H9 (cell line): ENCODE data around the gene SH2B2. TPM values are rescaled to one million over a fixed set of nuclear protein-coding genes. Genes with fewer than 3 reads are reported as not detected.
"Not testable (repeated sequence)": the region's sequence is repeated elsewhere in the genome, so short reads cannot be mapped to it uniquely, and the experiment has no call there.

ENCODE experiments used
- DNase-seq: peaks from one replicate; pipeline ENCODE4 v3.0.0-alpha.2; 2017
- H2AFZ ChIP-seq: one replicate; pipeline ENCODE4 v1.6.1; 2013; ENCODE audit warnings: mild to moderate bottlenecking, low read length, control low read depth, moderate library complexity
- H2AK5ac ChIP-seq: 2 replicates; pipeline ENCODE4 v1.6.1; 2013; ENCODE audit warnings: low read length, control low read depth, mixed read lengths; ENCODE audit not compliant: insufficient read length
- H2BK120ac ChIP-seq: one replicate; pipeline ENCODE4 v1.6.1; 2013; ENCODE audit warnings: low read depth, mild to moderate bottlenecking, low read length, control low read depth, inconsistent platforms; ENCODE audit not compliant: poor library complexity, severe bottlenecking
- H2BK12ac ChIP-seq: 2 replicates; pipeline ENCODE4 v1.6.1; 2013; ENCODE audit warnings: low read length, control low read depth, mixed read lengths, low read depth; ENCODE audit not compliant: insufficient read length
- H2BK15ac ChIP-seq: 2 replicates; pipeline ENCODE4 v1.6.1; 2013; ENCODE audit warnings: low read depth, low read length, control low read depth
- H2BK20ac ChIP-seq: one replicate; pipeline ENCODE4 v1.6.1; 2013; ENCODE audit warnings: low read depth, mild to moderate bottlenecking, low read length, control low read depth, inconsistent platforms; ENCODE audit not compliant: poor library complexity, severe bottlenecking
- H2BK5ac ChIP-seq: 2 replicates; pipeline ENCODE4 v1.6.1; 2013; ENCODE audit warnings: low read length, control low read depth, mixed read lengths; ENCODE audit not compliant: insufficient read length
- H3K14ac ChIP-seq: 2 replicates; pipeline ENCODE4 v1.6.1; 2013; ENCODE audit warnings: low read length, control low read depth; ENCODE audit not compliant: insufficient read depth
- H3K18ac ChIP-seq: 2 replicates; pipeline ENCODE4 v1.6.1; 2013; ENCODE audit warnings: low read depth, mild to moderate bottlenecking, mixed read lengths, low read length, control low read depth; ENCODE audit not compliant: insufficient read length
- H3K23ac ChIP-seq: 2 replicates; pipeline ENCODE4 v1.6.1; 2013; ENCODE audit warnings: low read length, control low read depth, mixed read lengths, low read depth; ENCODE audit not compliant: insufficient read length
- H3K23me2 ChIP-seq: 2 replicates; pipeline ENCODE4 v1.6.1; 2013; ENCODE audit warnings: low read depth, mild to moderate bottlenecking, mixed read lengths, low read length, control low read depth; ENCODE audit not compliant: insufficient read length, poor library complexity, severe bottlenecking
- H3K27ac ChIP-seq: 2 replicates; pipeline ENCODE4 v1.5.1; 2013; ENCODE audit warnings: low read length, control low read depth, mixed read lengths, low read depth; ENCODE audit not compliant: insufficient read length
- H3K27me3 ChIP-seq: 2 replicates; pipeline ENCODE4 v1.6.1; 2013; ENCODE audit warnings: low read length, control low read depth, inconsistent platforms; ENCODE audit not compliant: insufficient read depth
- H3K4ac ChIP-seq: 2 replicates; pipeline ENCODE4 v1.6.1; 2013; ENCODE audit warnings: low read depth, mild to moderate bottlenecking, control low read depth, inconsistent platforms, low read length, moderate library complexity
- H3K4me1 ChIP-seq: 2 replicates; pipeline ENCODE4 v1.6.1; 2013; ENCODE audit warnings: low read length, control low read depth, inconsistent platforms; ENCODE audit not compliant: insufficient read depth
- H3K4me2 ChIP-seq: 2 replicates; pipeline ENCODE4 v1.6.1; 2013; ENCODE audit warnings: low read length, control low read depth, mixed read lengths; ENCODE audit not compliant: insufficient read length, insufficient read depth
- H3K56ac ChIP-seq: 2 replicates; pipeline ENCODE4 v1.6.1; 2013; ENCODE audit warnings: low read depth, mild to moderate bottlenecking, mixed read lengths, low read length, control low read depth; ENCODE audit not compliant: insufficient read length
- H3K79me1 ChIP-seq: 2 replicates; pipeline ENCODE4 v1.6.1; 2013; ENCODE audit warnings: low read depth, mild to moderate bottlenecking, moderate library complexity, low read length, control low read depth, inconsistent platforms; ENCODE audit not compliant: insufficient read depth, poor library complexity, severe bottlenecking
- H3K79me2 ChIP-seq: 2 replicates; pipeline ENCODE4 v1.6.1; 2013; ENCODE audit warnings: low read length, control low read depth, inconsistent platforms; ENCODE audit not compliant: insufficient read depth
- H3K9ac ChIP-seq: 2 replicates; pipeline ENCODE4 v1.6.1; 2013; ENCODE audit warnings: low read length, control low read depth, mixed read lengths; ENCODE audit not compliant: insufficient read length; ENCODE audit errors: extremely low read depth
- H3K9me3 ChIP-seq: one replicate; pipeline ENCODE4 v1.6.1; 2013; ENCODE audit warnings: low read depth, low read length, inconsistent platforms; ENCODE audit not compliant: control insufficient read depth
- H3T11ph ChIP-seq: one replicate; pipeline ENCODE4 v1.6.1; 2013; ENCODE audit warnings: mild to moderate bottlenecking, low read length, control low read depth, inconsistent platforms
- H4K20me1 ChIP-seq: one replicate; pipeline ENCODE4 v1.6.1; 2013; ENCODE audit not compliant: control insufficient read depth, insufficient read length, insufficient read depth
- H4K5ac ChIP-seq: 2 replicates; pipeline ENCODE4 v1.6.1; 2013; ENCODE audit warnings: low read depth, mild to moderate bottlenecking, mixed read lengths, low read length, control low read depth; ENCODE audit not compliant: insufficient read length
- H4K8ac ChIP-seq: replicated peaks from 2 replicates; pipeline ENCODE4 v1.6.1; 2013; ENCODE audit warnings: low read length, control low read depth, mixed read lengths, low read depth; ENCODE audit not compliant: insufficient read length
- H4K91ac ChIP-seq: 2 replicates; pipeline ENCODE4 v1.6.1; 2013; ENCODE audit warnings: low read depth, mild to moderate bottlenecking, moderate library complexity, mixed read lengths, low read length, control low read depth; ENCODE audit not compliant: insufficient read length
- H3K27ac Mint-ChIP-seq, 3 experiments: 2 replicates in 2 of 3; 3 replicates in 1 of 3; pipeline ENCODE4 v1.8.0; 2020 to 2021; ENCODE audit warnings: mixed read lengths in 3 of 3, mild to moderate bottlenecking in 1 of 3, moderate library complexity in 1 of 3
- H3K27me3 Mint-ChIP-seq: 2 replicates; pipeline ENCODE4 v1.8.0; 2021; ENCODE audit warnings: low read depth, mild to moderate bottlenecking, moderate library complexity, mixed read lengths
- H3K36me3 Mint-ChIP-seq, 3 experiments: 2 replicates in 2 of 3; 3 replicates in 1 of 3; pipeline ENCODE4 v1.8.0; 2020 to 2021; ENCODE audit warnings: low read depth in 3 of 3, mixed read lengths in 3 of 3; ENCODE audit not compliant: insufficient read depth in 1 of 3
- H3K4me1 Mint-ChIP-seq, 2 experiments: 2 replicates each; pipeline ENCODE4 v1.8.0; 2020; ENCODE audit warnings: mixed read lengths in 2 of 2
- H3K4me3 Mint-ChIP-seq, 2 experiments: 2 replicates in 1 of 2; 3 replicates in 1 of 2; pipeline ENCODE4 v1.8.0; 2020 to 2021; ENCODE audit warnings: mild to moderate bottlenecking in 2 of 2, mixed read lengths in 2 of 2, moderate library complexity in 1 of 2
- H3K9me3 Mint-ChIP-seq, 2 experiments: 2 replicates in 1 of 2; 3 replicates in 1 of 2; pipeline ENCODE4 v1.8.0; 2020; ENCODE audit warnings: mild to moderate bottlenecking in 2 of 2, mixed read lengths in 2 of 2, moderate library complexity in 1 of 2
- WGBS: extraction: QIAGEN DNeasy Blood & Tissue Kit; methylation state at CpG from one replicate; pipeline ENCODE4 v1.1.7; 2013; ENCODE audit warnings: missing lambda C conversion rate, low lambda C conversion rate, mixed read lengths; ENCODE audit not compliant: insufficient read length; ENCODE audit errors: extremely low coverage; 5-methylcytosine and 5-hydroxymethylcytosine counted together
- total RNA-seq: library from RNA; stranded (reverse); gene quantifications from 2 replicates; pipeline ENCODE4 v1.2.1, GENCODE V29; 2021

SH2B2 gene
- total RNA-seq, 1 experiment from 2014 or later: 10.4 TPM

DNA sequence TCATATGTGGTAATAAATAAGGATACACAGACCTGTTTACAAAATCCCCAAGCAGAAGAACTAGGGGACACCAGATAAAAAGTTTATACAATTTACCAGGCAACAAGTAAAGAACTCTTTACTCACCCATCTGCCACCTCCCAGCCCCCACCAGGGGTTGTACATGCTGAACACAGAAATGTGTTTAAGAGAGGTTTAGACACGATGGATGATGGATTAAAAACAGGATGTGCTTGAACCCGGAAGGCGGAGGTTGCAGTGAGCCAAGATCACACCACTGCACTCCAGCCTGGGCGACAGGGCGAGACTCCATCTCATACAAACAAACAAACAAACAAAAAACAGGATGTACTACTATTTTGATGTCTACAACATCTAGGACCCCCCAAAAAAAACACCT, 42.2 kb downstream of the SH2B2 start:
- not testable (repeated sequence) for H3K4me3 Mint-ChIP-seq, H3K9ac ChIP-seq, H2BK15ac ChIP-seq, H4K20me1 ChIP-seq, H3K36me3 Mint-ChIP-seq, H3K27ac ChIP-seq, H3K9me3 ChIP-seq, H3K23ac ChIP-seq, H3K79me2 ChIP-seq, H3K14ac ChIP-seq, H2AK5ac ChIP-seq, H4K8ac ChIP-seq, H3K4me2 ChIP-seq, H3T11ph ChIP-seq, H3K27me3 ChIP-seq, H2AFZ ChIP-seq, H2BK120ac ChIP-seq, DNase-seq, H3K9me3 Mint-ChIP-seq, H3K4me1 ChIP-seq, H3K18ac ChIP-seq, H2BK12ac ChIP-seq, H3K27ac Mint-ChIP-seq, H4K5ac ChIP-seq, H2BK5ac ChIP-seq, H3K4ac ChIP-seq, H3K56ac ChIP-seq, H3K23me2 ChIP-seq, H4K91ac ChIP-seq, H3K79me1 ChIP-seq, H2BK20ac ChIP-seq
- peaks cover 28 to 33% of the 10 kb centered on the region in 2 experiments for H3K4me1 Mint-ChIP-seq
- no CpG with 5 or more reads among the region's 5 CpGs for WGBS
- peaks cover 17% of the 10 kb centered on the region for H3K27me3 Mint-ChIP-seq

DNA sequence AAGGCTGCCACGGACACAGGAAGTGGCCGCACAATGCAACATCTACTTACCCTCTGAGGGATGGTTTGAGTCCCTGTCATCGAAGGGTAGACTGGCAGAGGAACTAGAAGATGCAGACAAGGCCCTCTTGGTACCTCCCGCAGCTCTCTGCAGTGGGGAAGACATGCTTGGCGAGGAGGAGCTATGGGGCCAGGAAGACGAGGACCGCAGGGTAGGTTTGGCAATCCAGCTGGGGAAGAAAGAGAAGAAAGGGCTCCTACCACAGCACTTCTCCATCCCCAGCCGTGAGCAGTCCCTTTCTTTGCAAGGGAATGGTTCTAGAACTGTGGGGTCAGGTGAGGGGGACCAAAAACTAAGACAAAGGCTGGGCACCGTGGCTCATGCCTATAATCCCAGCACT, 42.7 kb downstream of the SH2B2 start:
- H3K23me2 ChIP-seq, H2BK20ac ChIP-seq: not testable (repeated sequence)

More for the DNA sequence above, 42.7 kb downstream of the SH2B2 start:
- DNase-seq, H4K20me1 ChIP-seq, H3K4me3 Mint-ChIP-seq, H3K14ac ChIP-seq, H2BK12ac ChIP-seq, H3K9me3 ChIP-seq, H4K8ac ChIP-seq, H4K5ac ChIP-seq, H3K23ac ChIP-seq, H3K79me1 ChIP-seq, H3K36me3 Mint-ChIP-seq, H3K27ac ChIP-seq, H3K9me3 Mint-ChIP-seq, H3K56ac ChIP-seq, H3T11ph ChIP-seq, H3K4me1 ChIP-seq, H3K27ac Mint-ChIP-seq, H3K4ac ChIP-seq, H3K9ac ChIP-seq, H3K4me2 ChIP-seq, H3K18ac ChIP-seq, H3K79me2 ChIP-seq, H2AK5ac ChIP-seq, H2BK120ac ChIP-seq, H2BK15ac ChIP-seq, H2BK5ac ChIP-seq, H4K91ac ChIP-seq, H3K27me3 ChIP-seq, H2AFZ ChIP-seq: not testable (repeated sequence)
- Mint-ChIP-seq H3K27me3 (peaks cover 17% of the 10 kb centered on the region), H3K4me1 (peaks cover 28 to 34% of the 10 kb centered on the region in 2 experiments)
- whole genome bisulfite sequencing: no CpG with 5 or more reads among the region's 9 CpGs
